Adrenal gland (tissue), 12 donors: Measurements from ENCODE around the gene B4GALNT3. TPM values are rescaled to one million over a fixed set of nuclear protein-coding genes. Genes with fewer than 3 reads are reported as not detected.

Experiments used
- DNase-seq, 7 donors: peaks; one replicate each; pipeline ENCODE4 v3.0.0-alpha.2; 2019 to 2020
- H3K27ac ChIP-seq, 5 donors: fragments of 200-600 bp; sonication (generic) in 4 of 5; 1 replicate in 3 of 5; 2 replicates in 2 of 5; pipeline versions ENCODE4 v1.5.1 to v1.8.0; 2016 to 2020; ENCODE audit warnings: mild to moderate bottlenecking in 1 of 5
- H3K27me3 ChIP-seq: fragments of 200-600 bp; 2 replicates; pipeline ENCODE4 v1.8.0; 2021
- H3K36me3 ChIP-seq, 2 donors: fragments of 200-600 bp; replicated peaks in 1 of 2; 1 replicate in 1 of 2; 2 replicates in 1 of 2; pipeline versions ENCODE4 v1.5.1 to v1.8.0; 2018 to 2022
- H3K4me1 ChIP-seq, 2 donors: fragments of 200-600 bp; replicated peaks in 1 of 2; 1 replicate in 1 of 2; 2 replicates in 1 of 2; pipeline versions ENCODE4 v1.5.1 to v1.8.0; 2018 to 2021
- H3K4me3 ChIP-seq, 4 donors: fragments of 200-600 bp; sonication (generic) in 3 of 4; one replicate each; pipeline ENCODE4 v1.5.1; 2016 to 2018
- H3K9me3 ChIP-seq, 3 donors: fragments of 200-600 bp; sonication (generic) in 1 of 3; replicated peaks in 1 of 3; 1 replicate in 2 of 3; 2 replicates in 1 of 3; pipeline versions ENCODE4 v1.5.1 to v1.8.0; 2016 to 2021
- POLR2A ChIP-seq, 2 donors: fragments of 450-650 bp; IDR thresholded peaks; one replicate each; pipeline ENCODE4 v1.6.1; 2017; ENCODE audit warnings: antibody characterized with exemption in 2 of 2, mild to moderate bottlenecking in 2 of 2, moderate library complexity in 1 of 2
- WGBS, 4 donors: extraction: QIAGEN DNeasy Blood & Tissue Kit in 2 of 4; methylation state at CpG; one replicate each; pipeline versions ENCODE4 v1.1.5 to v1.1.7; 2013 to 2017; 5-methylcytosine and 5-hydroxymethylcytosine counted together
- intact Hi-C, 2 donors: fragments of 100-400 bp; cut with DNase I; formaldehyde crosslinking; loops; one replicate each; pipeline versions ENCODE4 v1.14.1 to v1.15.0; 2022 to 2023
- polyA plus RNA-seq, 3 donors: library from polyadenylated mRNA; stranded (reverse); fragments of 200-250 nt in 2 of 3; fragments of 350-450 nt in 1 of 3; fragmentation: Illumina TruSeq in 1 of 3; extraction: RNeasy Lipid Tissue Mini Kit (QIAGEN cat#74804) in 1 of 3; gene quantifications; one replicate each; pipeline ENCODE4 v1.2.3, GENCODE V29; 2013 to 2014
- total RNA-seq, 9 donors: library from RNA; depleted of rRNA in 4 of 9; stranded (reverse); fragments of >200 nt in 4 of 9; fragments of 120-200 nt in 1 of 9; fragmentation: NEBNext Ultra II Directional in 1 of 9; extraction: Animal tissue kit (Norgen Biotek cat#: 25700) in 1 of 9; gene quantifications; one replicate each; pipeline versions ENCODE4 v1.1.0 to v1.2.4, GENCODE V29; 2013 to 2023
- TF ChIP-seq, protein P1 (sequence below), 6 experiments: fragments of 450-650 bp in 4 of 6; fragments of 200-600 bp in 2 of 6; sonication (generic) in 1 of 6; IDR thresholded peaks; 1 replicate in 5 of 6; 2 replicates in 1 of 6; pipeline versions ENCODE4 v1.5.1 to v1.8.0; 2016 to 2021; ENCODE audit warnings: antibody characterized with exemption in 6 of 6, mild to moderate bottlenecking in 2 of 6, moderate library complexity in 1 of 6
- donor health status: healthy with polysubstance abuse.
- donor health status: Bipolar disorder and iron deficiency.
- donor health status: DM: yes; HTN: yes; CAD: no.
- donor health status: DM: no; HTN: no; CAD: no.
- donor health status: DM: no; HTN: no; CAD: no.
- donor health status: DM: yes; HTN: yes; CAD: no.

The B4GALNT3 gene
- total and polyA plus RNA-seq, 12 donors = 3.1 to 43.1 (median 28.5) TPM

DNA sequence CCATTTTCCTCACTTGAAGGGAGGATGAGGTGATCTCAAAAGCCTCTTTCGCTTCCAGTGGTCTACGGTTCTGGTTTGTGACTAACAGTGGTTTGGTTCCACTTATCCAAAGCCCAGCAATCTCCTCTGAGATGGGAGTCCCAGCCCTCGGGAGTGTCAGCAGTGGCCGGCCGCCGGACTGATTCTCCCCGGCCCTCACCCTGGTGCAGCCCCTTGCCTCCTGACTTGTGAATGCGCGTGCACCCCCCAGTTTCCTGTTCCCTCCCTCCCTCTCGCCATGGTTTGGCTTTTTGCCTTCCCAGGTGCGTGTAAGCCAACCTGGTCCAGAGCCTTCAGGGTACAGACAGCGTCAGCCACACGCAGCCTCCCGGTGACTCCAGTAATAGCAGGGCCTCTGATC is 74.5 kb downstream of the B4GALNT3 start:
- H3K36me3 ChIP-seq = no peaks in the 10 kb centered on the region
- DNase-seq = no peak
- H3K4me1 ChIP-seq = peaks cover 6 to 22% of the 10 kb centered on the region in 2 donors
- 89 to 96% (median 96%) methylated on average over 14 of the region's 14 CpGs for WGBS, 4 donors
- H3K9me3 ChIP-seq = no peaks in the 10 kb centered on the region
- intact Hi-C loops = no loop called here
- no peaks in the 10 kb centered on the region for H3K27me3 ChIP-seq
- TF ChIP-seq, protein P1, sequence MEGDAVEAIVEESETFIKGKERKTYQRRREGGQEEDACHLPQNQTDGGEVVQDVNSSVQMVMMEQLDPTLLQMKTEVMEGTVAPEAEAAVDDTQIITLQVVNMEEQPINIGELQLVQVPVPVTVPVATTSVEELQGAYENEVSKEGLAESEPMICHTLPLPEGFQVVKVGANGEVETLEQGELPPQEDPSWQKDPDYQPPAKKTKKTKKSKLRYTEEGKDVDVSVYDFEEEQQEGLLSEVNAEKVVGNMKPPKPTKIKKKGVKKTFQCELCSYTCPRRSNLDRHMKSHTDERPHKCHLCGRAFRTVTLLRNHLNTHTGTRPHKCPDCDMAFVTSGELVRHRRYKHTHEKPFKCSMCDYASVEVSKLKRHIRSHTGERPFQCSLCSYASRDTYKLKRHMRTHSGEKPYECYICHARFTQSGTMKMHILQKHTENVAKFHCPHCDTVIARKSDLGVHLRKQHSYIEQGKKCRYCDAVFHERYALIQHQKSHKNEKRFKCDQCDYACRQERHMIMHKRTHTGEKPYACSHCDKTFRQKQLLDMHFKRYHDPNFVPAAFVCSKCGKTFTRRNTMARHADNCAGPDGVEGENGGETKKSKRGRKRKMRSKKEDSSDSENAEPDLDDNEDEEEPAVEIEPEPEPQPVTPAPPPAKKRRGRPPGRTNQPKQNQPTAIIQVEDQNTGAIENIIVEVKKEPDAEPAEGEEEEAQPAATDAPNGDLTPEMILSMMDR (IDR thresholded peaks at IDR 0.05) = no peak
- TF ChIP-seq POLR2A (IDR thresholded peaks at IDR 0.05) = no peak
- no peak overlapping the region for H3K4me3 ChIP-seq
- no peak overlapping the region for H3K27ac ChIP-seq

DNA sequence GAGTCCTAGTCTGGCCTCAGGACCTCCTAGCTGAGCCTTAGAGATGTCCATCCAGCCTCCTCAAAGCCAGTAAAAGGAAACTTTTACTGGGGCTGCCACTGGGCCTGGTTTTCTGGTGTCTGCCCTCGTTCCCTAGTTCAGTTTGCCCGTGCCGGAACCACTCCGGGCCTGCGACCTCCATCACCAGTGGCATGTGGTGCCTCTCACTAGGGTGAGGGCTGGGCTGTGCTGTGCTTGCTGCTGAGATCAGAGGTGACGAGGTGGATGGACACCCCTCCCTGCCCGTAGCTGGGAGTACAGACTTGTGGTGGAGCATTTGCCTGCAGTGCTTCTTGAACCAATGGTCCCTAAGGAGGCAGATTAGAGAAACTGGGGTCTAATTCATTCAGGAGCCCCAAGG is 75.7 kb downstream of the B4GALNT3 start:
- intact Hi-C loops = no loop called here
- Histone ChIP-seq H3K9me3 (no peaks in the 10 kb centered on the region), H3K27ac (no peak overlapping the region), H3K27me3 (no peaks in the 10 kb centered on the region), H3K36me3 (no peaks in the 10 kb centered on the region), H3K4me1 (peaks cover 4 to 22% of the 10 kb centered on the region in 2 donors), H3K4me3 (no peak overlapping the region)
- DNase-seq = no peak
- TF ChIP-seq, protein P1 (IDR thresholded peaks at IDR 0.05) = no peak
- TF ChIP-seq POLR2A (IDR thresholded peaks at IDR 0.05) = no peak
- 86 to 98% (median 96%) methylated on average over 7 of the region's 7 CpGs for WGBS, 4 donors

DNA sequence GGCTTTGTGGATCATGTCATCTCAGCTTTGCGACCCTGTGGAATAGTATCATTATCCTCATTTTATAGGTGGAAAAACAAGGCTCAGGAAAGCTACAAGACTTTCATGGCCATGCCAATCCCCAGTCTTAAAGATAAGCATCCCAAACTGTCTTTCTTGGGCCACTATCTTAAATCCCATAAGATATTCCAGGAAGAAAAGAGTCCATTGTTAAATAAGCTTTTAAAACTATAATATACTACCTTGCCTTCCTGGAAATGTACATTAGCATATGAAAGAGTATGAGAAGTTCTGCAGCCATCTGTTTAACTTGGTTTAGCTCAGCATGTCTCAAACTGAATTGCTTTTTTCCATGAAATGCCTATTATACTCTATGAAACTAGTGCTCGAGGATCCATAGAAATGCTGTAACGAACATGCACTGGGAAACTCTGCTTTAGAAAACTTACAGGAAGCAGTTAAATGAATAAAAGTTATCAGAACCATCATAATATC is 77.1 kb downstream of the B4GALNT3 start:
- intact Hi-C loops = no loop called here
- no peaks in the 10 kb centered on the region for H3K27me3 ChIP-seq
- WGBS, 4 donors = 96 to 100% (median 97%) methylated on average over 3 of the region's 3 CpGs
- TF ChIP-seq, protein P1 (IDR thresholded peaks at IDR 0.05) = no peak
- no peak for TF ChIP-seq POLR2A (IDR thresholded peaks at IDR 0.05)
- no peak overlapping the region for H3K27ac ChIP-seq
- H3K4me3 ChIP-seq = no peak overlapping the region
- H3K4me1 ChIP-seq = peaks cover 4 to 22% of the 10 kb centered on the region in 2 donors
- DNase-seq = no peak
- H3K36me3 ChIP-seq = no peaks in the 10 kb centered on the region
- no peaks in the 10 kb centered on the region for H3K9me3 ChIP-seq

DNA sequence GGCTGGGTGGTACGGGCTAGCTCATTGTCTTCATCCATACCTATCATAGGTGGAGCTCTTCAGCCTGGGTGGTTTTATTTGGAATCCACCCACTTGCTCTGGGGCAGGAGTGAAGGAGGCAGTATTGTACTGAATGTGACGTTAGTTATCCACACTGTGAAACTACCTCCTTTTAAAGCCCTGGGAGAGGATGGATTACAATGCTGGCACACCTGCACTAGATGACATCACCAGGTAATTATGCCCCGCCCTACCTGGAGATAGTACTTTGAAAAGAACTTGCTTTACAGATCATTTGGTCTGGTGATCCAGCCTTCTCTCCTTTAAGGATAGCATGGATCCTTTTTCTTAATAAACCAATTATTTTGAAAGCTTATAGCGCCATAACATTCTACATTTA is 78.0 kb downstream of the B4GALNT3 start:
- TF ChIP-seq POLR2A (IDR thresholded peaks at IDR 0.05) = no peak
- TF ChIP-seq, protein P1 (IDR thresholded peaks at IDR 0.05) = no peak
- H3K27me3 ChIP-seq = no peaks in the 10 kb centered on the region
- no peaks in the 10 kb centered on the region for H3K9me3 ChIP-seq
- no peaks in the 10 kb centered on the region for H3K36me3 ChIP-seq
- H3K4me3 ChIP-seq = no peak overlapping the region
- intact Hi-C loops = no loop called here
- H3K4me1 ChIP-seq = peaks cover 4 to 28% of the 10 kb centered on the region in 2 donors
- no peak overlapping the region for H3K27ac ChIP-seq
- 93 to 99% (median 95%) methylated on average over 4 of the region's 4 CpGs for WGBS, 4 donors
- no peak for DNase-seq
